SU-DHL-6 (cell line): ENCODE results near the gene MOV10L1.

ENCODE experiments used
- CTCF ChIP-seq: fragments of 200-600 bp; sonication (generic); IDR thresholded peaks from one replicate; pipeline ENCODE4 v1.5.1; 2017; ENCODE audit warnings: antibody characterized with exemption, mild to moderate bottlenecking, low read length, moderate library complexity; ENCODE audit not compliant: insufficient read depth, poor library complexity, severe bottlenecking
- EZH2phosphoT487 ChIP-seq: fragments of 200-600 bp; sonication (generic), shearing (Covaris generic); conservative IDR thresholded peaks from 2 replicates; pipeline ENCODE4 v1.6.1; 2018; ENCODE audit warnings: mild to moderate bottlenecking, antibody characterized with exemption, low read length, moderate library complexity, mixed read lengths

GRCh38 chr22:50119768-50120251 lies 30.0 kb downstream of the MOV10L1 start:
- TF ChIP-seq CTCF (no peak), EZH2phosphoT487 (0 out of 2 replicates have a peak, but pooled peaks have one; percentile 76)
